Trophoblast cell (in vitro differentiated cells and primary cell): ENCODE data around the gene LRRC8D.

Source experiments
- DNase-seq, 2 donors: peaks; one replicate each; pipeline ENCODE4 v3.0.0-alpha.2; 2016
- H2AFZ ChIP-seq: 2 replicates; pipeline ENCODE4 v1.6.1; 2013; ENCODE audit warnings: low read length, moderate library complexity, mild to moderate bottlenecking; ENCODE audit not compliant: insufficient read depth, poor library complexity
- H2AK5ac ChIP-seq: 2 replicates; pipeline ENCODE4 v1.6.1; 2013; ENCODE audit warnings: mild to moderate bottlenecking, low read length
- H2BK120ac ChIP-seq: 2 replicates; pipeline ENCODE4 v1.6.1; 2013; ENCODE audit warnings: low read length, mild to moderate bottlenecking, moderate library complexity; ENCODE audit not compliant: insufficient read depth, poor library complexity
- H2BK12ac ChIP-seq: 2 replicates; pipeline ENCODE4 v1.6.1; 2013; ENCODE audit warnings: mild to moderate bottlenecking, low read length, moderate library complexity
- H2BK5ac ChIP-seq: 2 replicates; pipeline ENCODE4 v1.6.1; 2013; ENCODE audit warnings: low read length, low read depth, moderate library complexity, mild to moderate bottlenecking; ENCODE audit not compliant: poor library complexity
- H3K14ac ChIP-seq: 2 replicates; pipeline ENCODE4 v1.6.1; 2013; ENCODE audit warnings: mild to moderate bottlenecking, low read length
- H3K18ac ChIP-seq: 2 replicates; pipeline ENCODE4 v1.6.1; 2013; ENCODE audit warnings: mild to moderate bottlenecking, low read length
- H3K23ac ChIP-seq: 2 replicates; pipeline ENCODE4 v1.6.1; 2013; ENCODE audit warnings: low read length
- H3K27ac ChIP-seq: 2 replicates; pipeline ENCODE4 v1.5.1; 2013; ENCODE audit warnings: low read depth, mild to moderate bottlenecking, inconsistent platforms, low read length, moderate library complexity
- H3K27me3 ChIP-seq: 2 replicates; pipeline ENCODE4 v1.6.1; 2013; ENCODE audit warnings: inconsistent platforms, mild to moderate bottlenecking, low read length, moderate library complexity; ENCODE audit not compliant: insufficient read depth
- H3K36me3 ChIP-seq, 2 experiments: 1 replicate in 1 of 2; 2 replicates in 1 of 2; pipeline ENCODE4 v1.6.1; 2013; ENCODE audit warnings: low read length in 2 of 2, mild to moderate bottlenecking in 2 of 2, moderate library complexity in 1 of 2; ENCODE audit not compliant: insufficient read depth in 2 of 2, control insufficient read depth in 1 of 2
- H3K4ac ChIP-seq: 2 replicates; pipeline ENCODE4 v1.6.1; 2013; ENCODE audit warnings: low read depth, mild to moderate bottlenecking, low read length, moderate library complexity
- H3K4me1 ChIP-seq, 2 experiments: 1 replicate in 1 of 2; 2 replicates in 1 of 2; pipeline ENCODE4 v1.6.1; 2013; ENCODE audit warnings: low read length in 2 of 2, mild to moderate bottlenecking in 2 of 2, moderate library complexity in 1 of 2; ENCODE audit not compliant: insufficient read depth in 2 of 2, control insufficient read depth in 1 of 2
- H3K4me2 ChIP-seq: 2 replicates; pipeline ENCODE4 v1.6.1; 2013; ENCODE audit warnings: inconsistent platforms, mild to moderate bottlenecking, low read length, moderate library complexity
- H3K4me3 ChIP-seq: 2 replicates; pipeline ENCODE4 v1.5.1; 2013; ENCODE audit warnings: mild to moderate bottlenecking, low read depth, low read length, inconsistent platforms
- H3K79me1 ChIP-seq: one replicate; pipeline ENCODE4 v1.6.1; 2013; ENCODE audit warnings: low read length
- H3K79me2 ChIP-seq: 2 replicates; pipeline ENCODE4 v1.6.1; 2013; ENCODE audit warnings: low read length, mild to moderate bottlenecking; ENCODE audit not compliant: control insufficient read depth, insufficient read depth, poor library complexity
- H3K9ac ChIP-seq: 2 replicates; pipeline ENCODE4 v1.6.1; 2013; ENCODE audit warnings: mild to moderate bottlenecking, low read length
- H3K9me3 ChIP-seq: 2 replicates; pipeline ENCODE4 v1.6.1; 2013; ENCODE audit warnings: low read depth, mild to moderate bottlenecking, control low read depth, inconsistent platforms, low read length; ENCODE audit not compliant: insufficient read depth
- H4K12ac ChIP-seq: 2 replicates; pipeline ENCODE4 v1.6.1; 2013; ENCODE audit warnings: low read depth, mild to moderate bottlenecking, low read length, moderate library complexity
- H4K8ac ChIP-seq: 2 replicates; pipeline ENCODE4 v1.6.1; 2013; ENCODE audit warnings: low read depth, mild to moderate bottlenecking, low read length, moderate library complexity
- H4K91ac ChIP-seq: one replicate; pipeline ENCODE4 v1.6.1; 2013; ENCODE audit warnings: low read depth, mild to moderate bottlenecking, low read length, moderate library complexity
- WGBS: extraction: QIAGEN DNeasy Blood & Tissue Kit; methylation state at CpG from one replicate; pipeline ENCODE4 v1.1.7; 2013; ENCODE audit warnings: missing lambda C conversion rate; ENCODE audit not compliant: insufficient read length, insufficient coverage; ENCODE audit errors: extremely low coverage; 5-methylcytosine and 5-hydroxymethylcytosine counted together

Gene LRRC8D

GRCh38 chr1:89913353-89914095 is 92.7 kb downstream of the LRRC8D start:
- Histone ChIP-seq H3K4me3 (no peak overlapping the region), H4K91ac (no peak overlapping the region), H3K23ac (no peak overlapping the region), H3K4me2 (no peak overlapping the region), H3K4ac (peak overlapping the region; percentile 70), H2BK5ac (no peak overlapping the region), H2AFZ (no peak overlapping the region), H4K8ac (no peak overlapping the region), H3K79me1 (peaks cover 5% of the 10 kb centered on the region), H4K12ac (no peak overlapping the region), H2BK12ac (no peak overlapping the region), H2AK5ac (no peak overlapping the region), H3K18ac (no peak overlapping the region), H2BK120ac (no peak overlapping the region), H3K36me3 (no peaks in the 10 kb centered on the region), H3K9me3 (no peaks in the 10 kb centered on the region), H3K9ac (no peak overlapping the region), H3K27me3 (no peaks in the 10 kb centered on the region), H3K79me2 (no peaks in the 10 kb centered on the region), H3K27ac (no peak overlapping the region), H3K4me1 (peaks cover 8 to 13% of the 10 kb centered on the region in 2 experiments), H3K14ac (no peak overlapping the region)
- WGBS = no CpG with 5 or more reads among the region's 4 CpGs
- DNase-seq = no peak

GRCh38 chr1:89917353-89917752 is 96.5 kb downstream of the LRRC8D start:
- no peak overlapping the region for H3K14ac ChIP-seq
- H3K4ac ChIP-seq = no peak overlapping the region
- no peak overlapping the region for H3K4me2 ChIP-seq

GRCh38 chr1:89918127-89918793 is 97.4 kb downstream of the LRRC8D start:
- no peaks in the 10 kb centered on the region for H3K9me3 ChIP-seq
- no peaks in the 10 kb centered on the region for H3K36me3 ChIP-seq
- H2AK5ac ChIP-seq = no peak overlapping the region
- H3K4ac ChIP-seq = no peak overlapping the region
- no CpG with 5 or more reads among the region's 2 CpGs for WGBS
- H3K79me2 ChIP-seq = no peaks in the 10 kb centered on the region
- H3K4me3 ChIP-seq = no peak overlapping the region
- no peak overlapping the region for H3K14ac ChIP-seq
- no peaks in the 10 kb centered on the region for H3K27me3 ChIP-seq
- H4K12ac ChIP-seq = no peak overlapping the region
- H3K4me1 ChIP-seq = peaks cover 0 to 5% of the 10 kb centered on the region in 2 experiments
- H3K27ac ChIP-seq = no peak overlapping the region
- H3K18ac ChIP-seq = no peak overlapping the region
- H3K4me2 ChIP-seq = no peak overlapping the region
- H2BK5ac ChIP-seq = no peak overlapping the region
- no peak overlapping the region for H3K9ac ChIP-seq
- no peak overlapping the region for H4K91ac ChIP-seq
- no peak overlapping the region for H3K23ac ChIP-seq
- H2BK120ac ChIP-seq = no peak overlapping the region
- DNase-seq = peak in 1 of 2 donors; percentile 28
- no peak overlapping the region for H2BK12ac ChIP-seq
- no peaks in the 10 kb centered on the region for H3K79me1 ChIP-seq
- H4K8ac ChIP-seq = no peak overlapping the region
- no peak overlapping the region for H2AFZ ChIP-seq

More at GRCh38 chr1:89917353-89917752, 96.5 kb downstream of the LRRC8D start:
- Histone ChIP-seq H3K9ac (no peak overlapping the region), H2AK5ac (no peak overlapping the region), H4K91ac (no peak overlapping the region), H3K36me3 (no peaks in the 10 kb centered on the region), H3K79me2 (no peaks in the 10 kb centered on the region), H3K79me1 (no peaks in the 10 kb centered on the region), H2BK5ac (no peak overlapping the region), H2BK12ac (no peak overlapping the region), H3K4me1 (peaks cover 3 to 8% of the 10 kb centered on the region in 2 experiments), H4K8ac (no peak overlapping the region), H3K23ac (no peak overlapping the region), H3K27me3 (no peaks in the 10 kb centered on the region), H3K9me3 (no peaks in the 10 kb centered on the region), H2BK120ac (no peak overlapping the region), H3K27ac (no peak overlapping the region), H4K12ac (no peak overlapping the region), H3K4me3 (no peak overlapping the region), H2AFZ (no peak overlapping the region), H3K18ac (no peak overlapping the region)
- no peak for DNase-seq
- WGBS = no CpG with 5 or more reads among the region's 1 CpG

- no peaks in the 10 kb centered on the region for H3K79me2 ChIP-seq
- H3K9ac ChIP-seq = no peak overlapping the region
- no peaks in the 10 kb centered on the region for H3K27me3 ChIP-seq
- H2BK12ac ChIP-seq = no peak overlapping the region
- H3K4ac ChIP-seq = no peak overlapping the region
- no peak overlapping the region for H3K23ac ChIP-seq
- H2AFZ ChIP-seq = no peak overlapping the region
- H3K4me3 ChIP-seq = no peak overlapping the region
- H3K9me3 ChIP-seq = no peaks in the 10 kb centered on the region
- no peak overlapping the region for H4K8ac ChIP-seq
- peaks cover 0 to 5% of the 10 kb centered on the region in 2 experiments for H3K4me1 ChIP-seq
- WGBS = no CpG with 5 or more reads among the region's 1 CpG
- no peak overlapping the region for H3K4me2 ChIP-seq
- H2AK5ac ChIP-seq = no peak overlapping the region
- H3K27ac ChIP-seq = no peak overlapping the region
- no peak overlapping the region for H4K12ac ChIP-seq
- no peak overlapping the region for H3K14ac ChIP-seq
- no peak overlapping the region for H3K18ac ChIP-seq
- H2BK120ac ChIP-seq = no peak overlapping the region
- DNase-seq = peak; percentile 22 to 53
- H3K36me3 ChIP-seq = no peaks in the 10 kb centered on the region
- H4K91ac ChIP-seq = no peak overlapping the region
- H2BK5ac ChIP-seq = no peak overlapping the region
- H3K79me1 ChIP-seq = no peaks in the 10 kb centered on the region
Measured at GRCh38 chr1:89918794-89919155, 97.9 kb downstream of the LRRC8D start.
